ENCODE measurements around the gene CLEC10A. TPM values are rescaled to one million over a fixed set of nuclear protein-coding genes. Genes with fewer than 3 reads are reported as not detected.
A peak's percentile ranks its signal among the peaks of the same experiment; 100 is the strongest.

CLEC10A gene
- polyA plus RNA-seq, 1 donor, result 9.7 TPM

DNA sequence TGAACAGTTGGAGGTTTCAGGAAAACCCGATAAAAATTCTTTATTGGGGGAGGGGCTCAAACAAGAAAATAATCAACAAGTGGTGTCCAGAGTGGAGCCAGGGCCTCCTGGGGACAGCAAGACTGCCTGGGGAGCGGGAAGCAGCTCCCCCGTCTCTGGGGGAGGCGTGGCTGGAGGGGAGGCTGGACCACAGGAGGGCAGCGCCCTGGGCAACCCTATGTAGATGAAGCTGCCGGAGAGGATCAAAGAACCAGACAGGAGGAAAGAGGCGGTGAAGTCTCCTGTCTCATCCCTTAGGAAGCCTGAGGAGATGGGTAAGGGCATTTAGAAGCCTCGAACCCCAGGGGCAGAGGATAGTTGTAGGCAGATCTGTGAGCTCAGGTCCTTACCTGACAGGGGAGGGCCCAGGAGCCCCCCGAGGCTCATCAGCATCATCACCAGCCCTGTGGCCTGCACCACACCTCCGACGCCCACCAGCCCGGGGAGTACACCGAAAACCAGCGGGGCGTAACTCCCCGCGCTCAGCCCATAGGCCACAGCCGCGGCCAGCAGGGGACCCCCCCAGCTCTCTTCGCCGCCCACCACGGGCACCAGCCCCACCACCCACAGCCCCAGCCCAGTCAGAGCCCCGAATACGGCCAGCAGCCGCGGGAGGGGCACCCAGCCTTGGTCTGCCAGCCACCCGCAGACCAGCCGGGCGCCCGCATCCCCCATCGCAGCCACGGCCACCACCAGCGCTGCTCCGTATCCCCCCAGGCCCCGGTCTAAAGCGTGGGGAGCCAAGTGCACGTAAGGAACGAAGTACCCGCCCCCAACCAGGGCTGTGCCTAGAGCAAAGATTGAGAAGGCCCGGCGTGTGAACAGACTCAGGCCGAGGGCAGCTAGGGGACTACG, 38.2 kb downstream of the CLEC10A start:
- no peaks in the 10 kb centered on the region for H3K36me3 ChIP-seq (ENCODE audit: control insufficient read depth, insufficient read depth, low read length)
- peaks cover 50% of the 10 kb centered on the region for H3K4me1 ChIP-seq (ENCODE audit: control insufficient read depth, insufficient read depth, low read length)
- DNase-seq, result no peak
- H3K27ac ChIP-seq (ENCODE audit: low read length), result no peak overlapping the region
- H3K27me3 ChIP-seq (ENCODE audit: control insufficient read depth, insufficient read depth, low read length), result peaks cover 41% of the 10 kb centered on the region
- WGBS (ENCODE audit: insufficient coverage, low lambda C conversion rate), result no CpG with 5 or more reads among the region's 43 CpGs
- H3K4me3 ChIP-seq (ENCODE audit: low read length), result no peak overlapping the region
- peaks cover 17% of the 10 kb centered on the region for H3K9me3 ChIP-seq (ENCODE audit: control insufficient read depth, low read depth, low read length)

DNA sequence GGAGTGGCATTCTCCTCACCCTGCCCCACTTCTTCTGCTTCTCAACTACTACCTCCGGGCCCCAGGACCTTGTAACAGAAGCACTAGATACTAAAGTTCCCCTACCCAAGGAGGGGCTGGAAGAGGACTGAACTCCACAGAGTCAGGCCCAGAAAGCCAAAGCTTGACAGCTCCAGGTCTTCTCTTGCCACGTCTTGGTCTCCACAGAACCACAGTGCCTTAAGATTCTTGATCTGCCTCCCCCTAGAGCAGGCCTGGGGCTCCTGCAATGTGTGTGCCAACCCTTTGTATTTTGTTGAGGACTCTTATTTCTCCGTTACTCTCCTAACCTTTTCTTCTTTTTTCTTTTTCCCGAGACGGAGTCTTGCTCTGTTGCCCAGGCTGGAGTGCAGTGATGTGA, 40.2 kb downstream of the CLEC10A start:
- H3K36me3 ChIP-seq (ENCODE audit: control insufficient read depth, insufficient read depth, low read length), result no peaks in the 10 kb centered on the region
- peaks cover 36% of the 10 kb centered on the region for H3K27me3 ChIP-seq (ENCODE audit: control insufficient read depth, insufficient read depth, low read length)
- no peak overlapping the region for H3K4me3 ChIP-seq (ENCODE audit: low read length)
- peaks cover 17% of the 10 kb centered on the region for H3K9me3 ChIP-seq (ENCODE audit: control insufficient read depth, low read depth, low read length)
- DNase-seq, result no peak
- no CpG with 5 or more reads among the region's 5 CpGs for WGBS (ENCODE audit: insufficient coverage, low lambda C conversion rate)
- H3K4me1 ChIP-seq (ENCODE audit: control insufficient read depth, insufficient read depth, low read length), result peaks cover 41% of the 10 kb centered on the region
- no peak overlapping the region for H3K27ac ChIP-seq (ENCODE audit: low read length)

DNA sequence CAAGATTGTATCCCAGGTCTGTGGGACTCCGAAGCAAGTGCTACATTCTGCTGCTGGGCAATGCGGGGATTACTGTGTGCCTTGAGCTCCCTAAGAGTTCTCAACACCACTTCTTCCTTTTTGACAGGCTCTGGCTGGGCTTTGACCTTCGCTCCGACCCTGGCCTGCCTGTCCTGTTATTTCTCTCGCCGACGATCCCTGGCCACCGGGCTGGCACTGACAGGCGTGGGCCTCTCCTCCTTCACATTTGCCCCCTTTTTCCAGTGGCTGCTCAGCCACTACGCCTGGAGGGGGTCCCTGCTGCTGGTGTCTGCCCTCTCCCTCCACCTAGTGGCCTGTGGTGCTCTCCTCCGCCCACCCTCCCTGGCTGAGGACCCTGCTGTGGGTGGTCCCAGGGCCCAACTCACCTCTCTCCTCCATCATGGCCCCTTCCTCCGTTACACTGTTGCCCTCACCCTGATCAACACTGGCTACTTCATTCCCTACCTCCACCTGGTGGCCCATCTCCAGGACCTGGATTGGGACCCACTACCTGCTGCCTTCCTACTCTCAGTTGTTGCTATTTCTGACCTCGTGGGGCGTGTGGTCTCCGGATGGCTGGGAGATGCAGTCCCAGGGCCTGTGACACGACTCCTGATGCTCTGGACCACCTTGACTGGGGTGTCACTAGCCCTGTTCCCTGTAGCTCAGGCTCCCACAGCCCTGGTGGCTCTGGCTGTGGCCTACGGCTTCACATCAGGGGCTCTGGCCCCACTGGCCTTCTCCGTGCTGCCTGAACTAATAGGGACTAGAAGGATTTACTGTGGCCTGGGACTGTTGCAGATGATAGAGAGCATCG, 41.8 kb downstream of the CLEC10A start:
- H3K36me3 ChIP-seq (ENCODE audit: control insufficient read depth, insufficient read depth, low read length), result no peaks in the 10 kb centered on the region
- H3K27me3 ChIP-seq (ENCODE audit: control insufficient read depth, insufficient read depth, low read length), result peaks cover 20% of the 10 kb centered on the region
- no peak overlapping the region for H3K27ac ChIP-seq (ENCODE audit: low read length)
- DNase-seq, result no peak
- H3K4me3 ChIP-seq (ENCODE audit: low read length), result no peak overlapping the region
- no CpG with 5 or more reads among the region's 19 CpGs for WGBS (ENCODE audit: insufficient coverage, low lambda C conversion rate)
- peaks cover 9% of the 10 kb centered on the region for H3K9me3 ChIP-seq (ENCODE audit: control insufficient read depth, low read depth, low read length)
- peaks cover 33% of the 10 kb centered on the region for H3K4me1 ChIP-seq (ENCODE audit: control insufficient read depth, insufficient read depth, low read length)

DNA sequence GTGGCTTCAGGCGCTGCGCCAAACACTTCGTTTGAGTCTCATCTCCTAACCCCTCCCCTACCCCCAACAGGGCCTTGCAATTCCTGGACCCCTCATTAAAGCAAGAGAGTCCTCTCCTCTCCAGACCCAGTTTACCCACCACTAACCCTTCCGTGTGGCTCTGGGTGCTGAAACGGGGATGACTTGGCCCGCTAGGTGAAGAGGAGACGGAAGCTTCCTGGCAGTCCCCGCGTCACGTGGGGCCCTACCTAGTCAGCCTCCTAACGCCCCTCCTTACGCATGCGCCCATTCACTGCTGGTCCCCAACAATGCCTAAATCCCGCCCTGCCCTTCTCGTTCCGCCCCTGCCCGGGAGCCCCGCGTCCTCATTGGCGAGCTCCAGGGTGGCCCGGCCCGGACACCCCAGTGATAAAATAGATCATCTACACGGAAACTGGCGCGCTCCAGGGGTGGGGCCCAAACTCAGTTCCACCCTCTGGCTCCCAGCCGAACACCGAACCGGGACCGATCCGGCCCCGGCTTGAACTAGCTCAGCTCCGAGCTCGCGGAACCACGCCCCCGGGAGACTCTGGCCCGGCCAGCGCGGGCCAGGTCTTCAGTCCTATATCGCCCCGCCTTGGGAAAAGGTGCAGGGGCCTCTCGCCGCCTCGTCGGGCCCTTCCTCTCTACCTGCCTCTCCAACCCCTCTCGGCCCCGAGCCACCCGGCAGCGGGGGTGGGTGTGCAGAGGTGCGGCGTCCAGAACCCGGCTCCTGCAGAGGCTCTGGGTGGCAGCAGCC, 44.3 kb downstream of the CLEC10A start, which contains the start of gene SLC16A13:
Gene SLC16A13, plus strand, starts transcription at position 425 of the 778 bp plus-strand sequence. CDS start 368 bp downstream, outside the sequence.
- Histone ChIP-seq H3K4me3 (ENCODE audit: low read length) (peak within 1 kb of the TSS; percentile 96), H3K27ac (ENCODE audit: low read length) (peak within 1 kb of the TSS; percentile 87), H3K9me3 (ENCODE audit: control insufficient read depth, low read depth, low read length) (no peaks in the 10 kb centered on the region), H3K4me1 (ENCODE audit: control insufficient read depth, insufficient read depth, low read length) (peaks cover 21% of the 10 kb centered on the region), H3K27me3 (ENCODE audit: control insufficient read depth, insufficient read depth, low read length) (no peaks in the 10 kb centered on the region), H3K36me3 (ENCODE audit: control insufficient read depth, insufficient read depth, low read length) (no peaks in the 10 kb centered on the region)
- peak; percentile 99 for DNase-seq
- WGBS (ENCODE audit: insufficient coverage, low lambda C conversion rate), result no CpG with 5 or more reads among the region's 52 CpGs

DNA sequence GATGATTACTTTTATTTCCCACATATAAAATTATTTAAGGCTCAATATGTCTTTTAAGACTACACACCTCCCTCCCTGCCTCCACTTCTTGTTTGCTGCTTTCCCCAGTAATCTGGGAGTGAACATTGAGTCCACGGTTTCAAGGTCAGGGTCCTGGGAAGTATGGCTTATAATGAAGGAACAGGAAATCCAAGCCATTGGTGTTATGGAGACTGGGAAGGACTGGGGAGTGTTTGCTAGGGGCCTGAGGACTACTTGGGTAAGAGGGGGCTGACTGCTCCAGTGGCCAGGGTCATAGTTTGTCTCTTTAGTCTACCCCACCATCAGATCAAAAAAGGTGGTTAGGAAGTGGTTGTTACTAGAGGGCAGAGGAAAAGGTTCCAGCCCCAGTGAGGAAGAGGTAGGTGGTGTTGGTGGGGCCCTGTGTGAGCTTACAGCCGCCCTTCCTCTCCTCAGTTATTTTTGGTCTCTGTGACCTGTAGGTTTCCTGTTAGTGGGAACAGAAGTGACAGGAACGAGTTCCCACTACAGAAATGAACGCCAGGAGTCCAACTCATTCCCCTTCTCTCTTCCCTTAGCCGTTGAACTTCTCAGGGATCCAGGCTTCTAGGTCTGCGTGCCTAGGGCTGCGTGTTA, 45.0 kb downstream of the CLEC10A start:
- no CpG with 5 or more reads among the region's 7 CpGs for WGBS (ENCODE audit: insufficient coverage, low lambda C conversion rate)
- H3K27ac ChIP-seq (ENCODE audit: low read length), result peak overlapping the region; percentile 87
- peaks cover 21% of the 10 kb centered on the region for H3K4me1 ChIP-seq (ENCODE audit: control insufficient read depth, insufficient read depth, low read length)
- H3K27me3 ChIP-seq (ENCODE audit: control insufficient read depth, insufficient read depth, low read length), result no peaks in the 10 kb centered on the region
- peak overlapping the region; percentile 96 for H3K4me3 ChIP-seq (ENCODE audit: low read length)
- no peaks in the 10 kb centered on the region for H3K36me3 ChIP-seq (ENCODE audit: control insufficient read depth, insufficient read depth, low read length)
- no peaks in the 10 kb centered on the region for H3K9me3 ChIP-seq (ENCODE audit: control insufficient read depth, low read depth, low read length)
- DNase-seq, result peak in 1 of 2 donors; percentile 77

DNA sequence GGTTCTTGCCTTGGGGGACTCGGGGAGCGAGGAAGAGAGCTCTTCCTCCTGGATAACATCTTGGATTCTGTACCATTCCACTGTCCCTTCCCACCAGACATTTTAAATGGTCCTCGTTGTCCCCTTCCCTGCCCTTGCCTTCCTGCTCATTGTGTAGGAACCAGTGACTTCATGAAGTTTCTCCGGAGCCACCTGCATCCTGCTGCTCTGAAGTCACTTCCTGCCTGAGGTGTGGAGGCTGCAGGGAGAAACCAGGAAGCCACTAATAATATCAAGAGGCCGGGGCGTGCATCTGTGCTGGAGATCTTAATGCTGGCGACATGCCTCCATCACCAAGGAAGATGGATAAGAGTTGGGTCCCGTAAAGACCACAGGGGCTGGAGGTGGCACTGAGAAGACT, 50.4 kb downstream of the CLEC10A start:
- WGBS (ENCODE audit: insufficient coverage, low lambda C conversion rate), result no CpG with 5 or more reads among the region's 8 CpGs
- no peak for DNase-seq

DNA sequence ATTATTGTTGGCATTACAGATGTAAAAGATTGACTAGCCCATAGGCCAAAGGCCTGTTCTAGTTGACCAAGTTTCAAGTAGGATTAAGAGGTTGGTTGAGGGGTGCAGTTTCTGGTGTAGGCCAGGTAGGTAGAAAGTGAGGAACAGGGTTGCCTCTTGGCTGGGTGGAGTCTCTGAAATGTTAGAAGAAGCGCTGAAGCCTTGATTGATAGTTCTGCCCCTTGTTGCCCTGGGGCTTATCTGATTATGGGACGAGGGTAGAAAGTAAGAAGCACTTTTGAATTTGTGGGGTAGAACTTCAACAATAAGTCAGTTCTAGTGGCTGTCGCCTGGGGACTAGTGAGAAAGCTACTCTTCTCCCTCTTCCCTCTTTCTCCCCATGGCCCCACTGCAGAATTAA, 51.0 kb downstream of the CLEC10A start:
- H3K27me3 ChIP-seq (ENCODE audit: control insufficient read depth, insufficient read depth, low read length), result peaks cover 1% of the 10 kb centered on the region
- DNase-seq, result no peak

More for the DNA sequence above, 50.4 kb downstream of the CLEC10A start:
- Histone ChIP-seq H3K27me3 (ENCODE audit: control insufficient read depth, insufficient read depth, low read length) (no peaks in the 10 kb centered on the region), H3K27ac (ENCODE audit: low read length) (no peak overlapping the region), H3K4me1 (ENCODE audit: control insufficient read depth, insufficient read depth, low read length) (no peaks in the 10 kb centered on the region), H3K4me3 (ENCODE audit: low read length) (no peak overlapping the region), H3K9me3 (ENCODE audit: control insufficient read depth, low read depth, low read length) (no peaks in the 10 kb centered on the region), H3K36me3 (ENCODE audit: control insufficient read depth, insufficient read depth, low read length) (no peaks in the 10 kb centered on the region)

DNA sequence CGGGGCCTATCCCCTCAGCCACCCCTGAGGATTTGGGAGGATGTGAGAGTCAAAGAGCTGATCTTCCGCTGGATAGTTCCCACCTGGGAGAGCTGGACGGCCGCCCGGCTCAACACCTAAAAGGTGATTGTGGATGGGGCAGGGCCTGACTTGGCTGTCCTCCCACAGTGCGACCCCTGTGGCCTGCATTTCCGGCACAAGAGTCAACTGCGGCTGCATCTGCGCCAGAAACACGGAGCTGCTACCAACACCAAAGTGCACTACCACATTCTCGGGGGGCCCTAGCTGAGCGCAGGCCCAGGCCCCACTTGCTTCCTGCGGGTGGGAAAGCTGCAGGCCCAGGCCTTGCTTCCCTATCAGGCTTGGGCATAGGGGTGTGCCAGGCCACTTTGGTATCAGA, 52.7 kb downstream of the CLEC10A start:
- Histone ChIP-seq H3K9me3 (ENCODE audit: control insufficient read depth, low read depth, low read length) (peaks cover 6% of the 10 kb centered on the region), H3K4me1 (ENCODE audit: control insufficient read depth, insufficient read depth, low read length) (peaks cover 8% of the 10 kb centered on the region), H3K27ac (ENCODE audit: low read length) (no peak overlapping the region), H3K27me3 (ENCODE audit: control insufficient read depth, insufficient read depth, low read length) (peaks cover 19% of the 10 kb centered on the region), H3K4me3 (ENCODE audit: low read length) (no peak overlapping the region), H3K36me3 (ENCODE audit: control insufficient read depth, insufficient read depth, low read length) (no peaks in the 10 kb centered on the region)
- DNase-seq, result no peak
- WGBS (ENCODE audit: insufficient coverage, low lambda C conversion rate), result no CpG with 5 or more reads among the region's 13 CpGs

More for the DNA sequence above, 51.0 kb downstream of the CLEC10A start:
- no CpG with 5 or more reads among the region's 3 CpGs for WGBS (ENCODE audit: insufficient coverage, low lambda C conversion rate)
- Histone ChIP-seq H3K4me1 (ENCODE audit: control insufficient read depth, insufficient read depth, low read length) (no peaks in the 10 kb centered on the region), H3K36me3 (ENCODE audit: control insufficient read depth, insufficient read depth, low read length) (no peaks in the 10 kb centered on the region), H3K9me3 (ENCODE audit: control insufficient read depth, low read depth, low read length) (peaks cover under 1% of the 10 kb centered on the region), H3K27ac (ENCODE audit: low read length) (no peak overlapping the region), H3K4me3 (ENCODE audit: low read length) (no peak overlapping the region)

DNA sequence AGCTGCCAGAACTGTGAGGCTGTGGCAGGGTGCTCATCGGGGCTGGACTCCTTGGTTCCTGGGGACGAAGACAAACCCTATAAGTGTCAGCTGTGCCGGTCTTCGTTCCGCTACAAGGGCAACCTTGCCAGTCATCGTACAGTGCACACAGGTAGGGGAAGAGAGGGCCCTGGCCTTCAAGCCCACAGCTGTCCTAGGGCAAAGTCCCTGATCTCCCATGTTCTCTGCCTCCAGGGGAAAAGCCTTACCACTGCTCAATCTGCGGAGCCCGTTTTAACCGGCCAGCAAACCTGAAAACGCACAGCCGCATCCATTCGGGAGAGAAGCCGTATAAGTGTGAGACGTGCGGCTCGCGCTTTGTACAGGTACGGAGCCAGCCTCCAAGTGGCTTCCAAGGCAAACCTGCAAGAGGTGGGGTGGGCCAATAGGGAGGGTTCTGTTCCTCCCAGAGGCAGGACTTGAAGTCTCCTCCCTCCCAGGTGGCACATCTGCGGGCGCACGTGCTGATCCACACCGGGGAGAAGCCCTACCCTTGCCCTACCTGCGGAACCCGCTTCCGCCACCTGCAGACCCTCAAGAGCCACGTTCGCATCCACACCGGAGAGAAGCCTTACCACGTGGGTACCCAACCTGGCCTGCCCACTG, 53.5 kb downstream of the CLEC10A start:
- Histone ChIP-seq H3K27ac (ENCODE audit: low read length) (no peak overlapping the region), H3K36me3 (ENCODE audit: control insufficient read depth, insufficient read depth, low read length) (no peaks in the 10 kb centered on the region), H3K27me3 (ENCODE audit: control insufficient read depth, insufficient read depth, low read length) (peaks cover 26% of the 10 kb centered on the region), H3K4me1 (ENCODE audit: control insufficient read depth, insufficient read depth, low read length) (peaks cover 15% of the 10 kb centered on the region), H3K9me3 (ENCODE audit: control insufficient read depth, low read depth, low read length) (peaks cover 6% of the 10 kb centered on the region), H3K4me3 (ENCODE audit: low read length) (no peak overlapping the region)
- DNase-seq, result no peak
- 73% methylated on average over 3 of the region's 29 CpGs for WGBS (ENCODE audit: insufficient coverage, low lambda C conversion rate)
